ENCODE data around the gene ORC6.

The ORC6 gene

GRCh38 chr16:46702030-46702429 is 12.6 kb downstream of the ORC6 start:
- no peak for DNase-seq

GRCh38 chr16:46706642-46707041 is 17.2 kb downstream of the ORC6 start:
- no peak for DNase-seq

GRCh38 chr16:46709469-46710005 is 20.1 kb downstream of the ORC6 start:
- no peak for DNase-seq

GRCh38 chr16:46711106-46712058 is 21.9 kb downstream of the ORC6 start:
- no peak for DNase-seq

- no peak for DNase-seq
These were observed 23.5 kb downstream of the ORC6 start for GRCh38 chr16:46712911-46713310.

GRCh38 chr16:46713634-46714033 is 24.2 kb downstream of the ORC6 start:
- no peak for DNase-seq

- no peak for DNase-seq
These were observed 25.5 kb downstream of the ORC6 start for GRCh38 chr16:46714797-46715591.

GRCh38 chr16:46715769-46716305 is 26.4 kb downstream of the ORC6 start:
- DNase-seq: no peak

GRCh38 chr16:46717692-46718091 is 28.2 kb downstream of the ORC6 start:
- no peak for DNase-seq

- DNase-seq: no peak
These were observed 28.8 kb downstream of the ORC6 start for GRCh38 chr16:46718214-46718613.

- no peak for DNase-seq
These were observed 30.1 kb downstream of the ORC6 start for GRCh38 chr16:46719528-46719927.

GRCh38 chr16:46720619-46721018 is 31.2 kb downstream of the ORC6 start:
- no peak for DNase-seq

GRCh38 chr16:46721885-46722284 is 32.4 kb downstream of the ORC6 start:
- no peak for DNase-seq

- no peak for DNase-seq
These were observed 37.7 kb downstream of the ORC6 start for GRCh38 chr16:46727184-46727583.

GRCh38 chr16:46727630-46728029 is 38.2 kb downstream of the ORC6 start:
- no peak for DNase-seq

- no peak for DNase-seq
These were observed 39.3 kb downstream of the ORC6 start for GRCh38 chr16:46728806-46729205.

- no peak for DNase-seq
These were observed 40.0 kb downstream of the ORC6 start for GRCh38 chr16:46729326-46729995.

GRCh38 chr16:46730126-46730525 is 40.7 kb downstream of the ORC6 start:
- DNase-seq: no peak

- no peak for DNase-seq
These were observed 41.6 kb downstream of the ORC6 start for GRCh38 chr16:46730801-46731690.

- DNase-seq: no peak
These were observed 42.5 kb downstream of the ORC6 start for GRCh38 chr16:46731691-46732555.

GRCh38 chr16:46732561-46732960 is 43.1 kb downstream of the ORC6 start:
- DNase-seq: no peak

All from KG1 (cell line).